K562 (cell line): ENCODE measurements around the gene MARK4. TPM values are rescaled to one million over a fixed set of nuclear protein-coding genes. Genes with fewer than 3 reads are reported as not detected.

Experiments
- ARID1B ChIP-seq: fragments of 450-650 bp; IDR thresholded peaks from 2 replicates; pipeline ENCODE4 v1.6.1; 2016; ENCODE audit warnings: antibody characterized with exemption, mild to moderate bottlenecking, inconsistent platforms
- ETS1 ChIP-seq: conservative IDR thresholded peaks from 2 replicates; pipeline ENCODE4 v1.6.1; 2011; ENCODE audit warnings: low read depth, mild to moderate bottlenecking, low read length; ENCODE audit not compliant: control insufficient read depth
- GATAD2B ChIP-seq: fragments of 450-650 bp; IDR thresholded peaks from 2 replicates; pipeline ENCODE4 v1.6.1; 2017; ENCODE audit warnings: mild to moderate bottlenecking, borderline replicate concordance
- HDGF ChIP-seq: fragments of 450-650 bp; IDR thresholded peaks from 2 replicates; pipeline ENCODE4 v1.6.1; 2016
- HEY1 ChIP-seq: fragments of 250-450 bp; sonication (Bioruptor Pico); IDR thresholded peaks from 2 replicates; pipeline ENCODE4 v1.5.0; 2020; ENCODE audit warnings: mild to moderate bottlenecking, moderate library complexity, borderline replicate concordance
- MITF ChIP-seq: IDR thresholded peaks from 2 replicates; pipeline ENCODE4 v1.6.1; 2014; ENCODE audit warnings: antibody characterized with exemption
- NEUROD1 ChIP-seq: fragments of 150-350 bp; IDR thresholded peaks from 2 replicates; pipeline ENCODE4 v1.6.1; 2014; ENCODE audit warnings: borderline replicate concordance, low read length, low read depth; ENCODE audit not compliant: partially characterized antibody
- NR4A1 ChIP-seq, 2 experiments: fragments of 250-450 bp in 1 of 2; fragments of 450-650 bp in 1 of 2; sonication (Bioruptor Pico) in 1 of 2; IDR thresholded peaks; 2 replicates each; pipeline versions ENCODE4 v1.4.0 to v1.6.1; 2016 to 2020; ENCODE audit warnings: mild to moderate bottlenecking in 2 of 2, missing compliant biosample characterization in 1 of 2, missing genetic modification characterization in 1 of 2, moderate library complexity in 1 of 2
- REST ChIP-seq, 2 experiments: fragments of 450-650 bp; formaldehyde crosslinking in 1 of 2; IDR thresholded peaks; 2 replicates each; pipeline versions ENCODE4 v1.4.0 to v1.6.1; 2014 to 2020; ENCODE audit warnings: mild to moderate bottlenecking in 2 of 2, borderline replicate concordance in 1 of 2, low read depth in 1 of 2
- TBL1XR1 ChIP-seq, 2 experiments: IDR thresholded peaks; 2 replicates each; pipeline ENCODE4 v1.6.1; 2012; ENCODE audit warnings: improper control_type of control experiment in 2 of 2, low read length in 2 of 2, mild to moderate bottlenecking in 1 of 2
- THRAP3 ChIP-seq: fragments of 450-650 bp; IDR thresholded peaks from 2 replicates; pipeline ENCODE4 v1.6.1; 2016; ENCODE audit warnings: mild to moderate bottlenecking, inconsistent platforms, borderline replicate concordance
- ZBTB49 ChIP-seq: sonication (generic); formaldehyde crosslinking; IDR thresholded peaks from 2 replicates; pipeline ENCODE4 v1.8.0; 2022; ENCODE audit warnings: missing genetic modification reagents, mild to moderate bottlenecking, borderline replicate concordance
- ZC3H11A ChIP-seq: IDR thresholded peaks from 2 replicates; pipeline ENCODE4 v1.6.1; 2012; ENCODE audit warnings: low read depth, low read length, improper control_type of control experiment
- ZNF79 ChIP-seq: fragments of 250-450 bp; sonication (Bioruptor Pico); IDR thresholded peaks from 2 replicates; pipeline ENCODE4 v1.4.0; 2020; ENCODE audit warnings: low read depth, mild to moderate bottlenecking, moderate library complexity
- polyA plus RNA-seq, 8 experiments: library from polyadenylated mRNA; depleted of rRNA in 4 of 8; stranded (reverse) in 5 of 8; unstranded in 3 of 8; fragments of >200 nt; fragmentation: Nextera tagmentation in 2 of 8; fragmentation: Illumina TruSeq in 1 of 8; extraction: Ambion mirVana in 2 of 8; extraction: Trizol in 1 of 8; gene quantifications; 2 replicates each; pipeline versions ENCODE4 v1.2.1 to v1.2.3, GENCODE V29; 2011 to 2014; ENCODE audit warnings: inconsistent platforms in 1 of 8, missing spikeins in 1 of 8
- total RNA-seq, 7 experiments: library from RNA; depleted of rRNA in 6 of 7; stranded (reverse); fragments of >200 nt in 6 of 7; fragmentation: Illumina TruSeq in 2 of 7; extraction: Trizol in 2 of 7; gene quantifications; 2 replicates each; pipeline versions ENCODE4 v1.2.1 to v1.2.3, GENCODE V29; 2011 to 2021; ENCODE audit warnings: low replicate concordance in 1 of 7

MARK4 gene
- total and polyA plus RNA-seq, 9 of the 15 experiments (the other 6 are each of a cell fraction or from before 2014, with no cell fraction given) = 0.52 to 29.4 (median 8.6) TPM

GRCh38 chr19:45245334-45245787 lies 5.7 kb upstream of the MARK4 start, which contains the start of gene EXOC3L2 (continued):
- TF ChIP-seq ZNF79 (CRISPR knock-in tag) (no peak), ETS1 (no peak), HDGF (no peak), HEY1 (CRISPR knock-in tag) (no peak), MITF (no peak), ARID1B (peak; percentile 71; the same call in 1 of the 2 replicates), REST (IDR thresholded peaks at IDR 0.05; ENCODE audit: borderline replicate concordance) (no peak; the same call in 1 of the 2 replicates), REST (CRISPR knock-in tag; IDR thresholded peaks at IDR 0.05; ENCODE audit: low read depth) (no peak), TBL1XR1 (IDR thresholded peaks at IDR 0.05; ENCODE audit: low read length in 2 of 2) (0 out of 4 replicates have a peak, but pooled peaks of 1 of the 2 experiments have one; percentile 47), NR4A1 (CRISPR knock-in tag; IDR thresholded peaks at IDR 0.05) (no peak), NR4A1 (tag; IDR thresholded peaks at IDR 0.05) (0 out of 2 replicates have a peak, but pooled peaks have one; percentile 44), NEUROD1 (peak; percentile 40), ZC3H11A (no peak), ZBTB49 (CRISPR knock-in tag) (no peak), THRAP3 (no peak), GATAD2B (no peak; the same call in 1 of the 2 replicates)
